ENCODE results near the gene TRIP13. TPM values are rescaled to one million over a fixed set of nuclear protein-coding genes. Genes with fewer than 3 reads are reported as not detected.

Gene TRIP13
- total and polyA plus RNA-seq, 9 of the 15 experiments (the other 6 are each of a cell fraction or from before 2014, with no cell fraction given): 24.1 to 116 (median 53.2) TPM

DNA sequence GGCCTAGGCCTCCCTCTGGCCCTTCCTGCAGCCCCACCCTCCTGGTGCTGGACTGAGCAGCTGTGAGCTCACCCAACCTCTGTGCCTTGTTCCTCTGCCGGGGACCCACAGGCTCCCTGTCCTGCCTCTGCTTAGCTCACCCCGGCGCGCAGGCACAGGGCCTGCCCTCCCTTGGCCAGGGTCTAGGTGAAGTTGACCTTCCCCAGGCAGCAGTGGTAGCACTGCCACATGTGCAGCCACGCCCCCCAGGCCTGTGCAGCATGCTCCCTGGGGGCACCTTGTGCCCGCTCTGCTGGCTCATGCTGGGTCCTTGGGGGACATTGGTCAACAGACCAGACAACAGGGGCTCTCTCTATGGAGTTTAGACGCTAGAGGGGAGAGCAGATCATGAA is 18.1 kb downstream of the TRIP13 start:
- Histone ChIP-seq H3K36me3 (ENCODE audit: control insufficient read depth, insufficient read depth, low read length) (peaks cover 94% of the 10 kb centered on the region), H3K27me3 (ENCODE audit: control insufficient read depth in 2 of 2, insufficient read depth in 2 of 2, low read length in 2 of 2) (no peaks in the 10 kb centered on the region), H3K4me2 (ENCODE audit: insufficient read depth, low read length) (no peak overlapping the region), H3K9me3 (replicated peaks; ENCODE audit: control insufficient read depth, insufficient read depth, low read depth, low read length) (no peaks in the 10 kb centered on the region), H4K20me1 (replicated peaks; ENCODE audit: control insufficient read depth, insufficient read depth, low read length) (peaks cover 5% of the 10 kb centered on the region; the same call in 1 of the 2 replicates), H3K79me2 (ENCODE audit: control insufficient read depth, insufficient read depth, low read length) (no peaks in the 10 kb centered on the region), H2AFZ (ENCODE audit: low read depth, low read length) (no peak overlapping the region), H3K27ac (ENCODE audit: extremely low read depth, low read depth, low read length) (no peak overlapping the region), H3K4me1 (replicated peaks in 1 of 2; ENCODE audit: control insufficient read depth in 2 of 2, insufficient read depth in 2 of 2, low read length in 2 of 2) (0 out of 5 replicates have a peak, but pooled peaks cover 0 to 5% of the 10 kb centered on the region in 2 experiments), H3K9me1 (ENCODE audit: control insufficient read depth, insufficient read depth, low read length) (no peaks in the 10 kb centered on the region), H3K4me3 (no peak overlapping the region), H3K9ac (ENCODE audit: insufficient read depth in 1 of 2, low read depth in 2 of 2, low read length in 2 of 2) (no peak overlapping the region)
- ChIA-PET CTCF (ENCODE audit: low intra/inter-chr PET ratio) (no interaction called here), POLR2A (interaction anchor here (1.1 kb wide), 1 partner anchor 11 kb away, joined by 3 read pairs; no protein-coding TSS in a partner anchor)
- in situ Hi-C loops (cut with MboI) (no loop called here), intact Hi-C loops (cut with micrococcal nuclease) (no loop called here)
- ATAC-seq: no peak; the same call in 2 of the 3 replicates
- TF ChIP-seq, protein P1, sequence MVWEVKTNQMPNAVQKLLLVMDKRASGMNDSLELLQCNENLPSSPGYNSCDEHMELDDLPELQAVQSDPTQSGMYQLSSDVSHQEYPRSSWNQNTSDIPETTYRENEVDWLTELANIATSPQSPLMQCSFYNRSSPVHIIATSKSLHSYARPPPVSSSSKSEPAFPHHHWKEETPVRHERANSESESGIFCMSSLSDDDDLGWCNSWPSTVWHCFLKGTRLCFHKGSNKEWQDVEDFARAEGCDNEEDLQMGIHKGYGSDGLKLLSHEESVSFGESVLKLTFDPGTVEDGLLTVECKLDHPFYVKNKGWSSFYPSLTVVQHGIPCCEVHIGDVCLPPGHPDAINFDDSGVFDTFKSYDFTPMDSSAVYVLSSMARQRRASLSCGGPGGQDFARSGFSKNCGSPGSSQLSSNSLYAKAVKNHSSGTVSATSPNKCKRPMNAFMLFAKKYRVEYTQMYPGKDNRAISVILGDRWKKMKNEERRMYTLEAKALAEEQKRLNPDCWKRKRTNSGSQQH (CRISPR knock-in tag; IDR thresholded peaks at IDR 0.05): no peak
- no peak for TF ChIP-seq TBP (optimal IDR thresholded peaks at IDR 0.05; ENCODE audit: low read depth, low read length)
- no peak for TF ChIP-seq SRSF9 (IDR thresholded peaks at IDR 0.05; ENCODE audit: borderline replicate concordance, low read depth, low read length)
- no peak for TF ChIP-seq TEAD1 (CRISPR knock-in tag; IDR thresholded peaks at IDR 0.05)
- no TSS peak for BruUV-seq (replicated peaks)
- 98% methylated on average over 7 of the region's 7 CpGs for WGBS (ENCODE audit: insufficient coverage, low coverage, missing lambda C conversion rate)
- no peak for DNase-seq (ENCODE audit: extremely low read depth in 1 of 4, low spot score in 3 of 4)
- FAIRE-seq: no peak

All from K562 (cell line).